HUES48 (cell line): ENCODE data around the gene BCCIP.

Experiments
- H3K27ac ChIP-seq: one replicate; pipeline ENCODE4 v1.7.0; 2013; ENCODE audit warnings: low read depth, low read length, inconsistent platforms
- H3K27me3 ChIP-seq: 2 replicates; pipeline ENCODE4 v1.6.1; 2013; ENCODE audit warnings: mild to moderate bottlenecking, low read length; ENCODE audit not compliant: control insufficient read depth, insufficient read depth
- H3K36me3 ChIP-seq: 2 replicates; pipeline ENCODE4 v1.6.1; 2013; ENCODE audit warnings: low read length; ENCODE audit not compliant: control insufficient read depth, insufficient read depth
- H3K4me1 ChIP-seq: 2 replicates; pipeline ENCODE4 v1.6.1; 2013; ENCODE audit warnings: mild to moderate bottlenecking, low read length; ENCODE audit not compliant: control insufficient read depth, insufficient read depth
- H3K4me3 ChIP-seq: 2 replicates; pipeline ENCODE4 v1.5.1; 2013; ENCODE audit warnings: mild to moderate bottlenecking, low read depth, low read length
- H3K9ac ChIP-seq: 2 replicates; pipeline ENCODE4 v1.6.1; 2013; ENCODE audit warnings: mild to moderate bottlenecking, low read depth, low read length, moderate library complexity
- H3K9me3 ChIP-seq: 2 replicates; pipeline ENCODE4 v1.6.1; 2013; ENCODE audit warnings: low read length; ENCODE audit not compliant: control insufficient read depth, insufficient read depth

Gene BCCIP

DNA sequence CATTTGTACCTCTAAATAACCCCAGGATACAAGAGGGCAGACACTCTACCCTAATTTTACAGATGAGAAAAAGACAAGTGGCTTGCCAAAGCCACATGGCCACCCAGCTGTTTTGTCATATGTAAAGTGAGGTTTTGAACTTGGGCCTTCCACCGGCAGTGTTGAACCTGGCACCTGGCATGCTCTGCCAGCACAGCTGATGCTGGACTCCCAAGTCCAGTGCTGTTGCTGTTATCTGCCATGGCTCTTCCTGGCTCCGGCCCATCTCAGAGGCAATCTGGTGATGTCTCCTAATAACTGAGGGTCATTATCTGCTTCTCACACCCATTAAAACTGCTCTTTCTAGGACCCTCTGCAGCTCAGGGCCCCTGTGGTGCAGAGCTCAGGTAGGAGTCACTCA, 25.0 kb downstream of the BCCIP start:
- H3K36me3 ChIP-seq = peaks cover 30% of the 10 kb centered on the region
- no peak overlapping the region for H3K27ac ChIP-seq
- H3K9me3 ChIP-seq = no peaks in the 10 kb centered on the region
- H3K9ac ChIP-seq = no peak overlapping the region
- no peak overlapping the region for H3K4me3 ChIP-seq
- H3K4me1 ChIP-seq = no peaks in the 10 kb centered on the region
- H3K27me3 ChIP-seq = no peaks in the 10 kb centered on the region

- H3K4me3 ChIP-seq = no peak overlapping the region
- no peaks in the 10 kb centered on the region for H3K9me3 ChIP-seq
- H3K9ac ChIP-seq = no peak overlapping the region
- H3K27ac ChIP-seq = no peak overlapping the region
- H3K36me3 ChIP-seq = peaks cover 30% of the 10 kb centered on the region
- H3K27me3 ChIP-seq = no peaks in the 10 kb centered on the region
- H3K4me1 ChIP-seq = no peaks in the 10 kb centered on the region
Observed at GRCh38 chr10:125848857-125849256, 25.5 kb downstream of the BCCIP start.

DNA sequence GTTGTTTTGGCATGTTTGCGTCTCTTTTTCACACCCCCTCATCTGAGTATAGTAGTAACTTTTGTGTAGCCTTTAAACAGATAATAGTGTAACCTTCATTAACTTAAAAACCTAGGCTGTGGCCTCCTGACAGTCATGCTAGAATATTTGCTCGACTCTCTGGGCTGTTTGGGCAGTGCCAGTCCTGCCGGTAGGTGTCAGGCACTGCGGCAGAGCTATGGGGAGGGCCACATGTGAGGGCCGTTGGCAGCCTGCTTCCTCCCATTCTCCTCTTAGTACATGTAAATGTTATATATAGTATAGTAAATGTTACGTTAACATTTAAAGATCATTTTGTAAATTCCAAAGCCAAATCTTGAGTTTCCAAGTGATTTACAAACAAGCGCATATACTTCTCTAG, 26.1 kb downstream of the BCCIP start:
- Histone ChIP-seq H3K36me3 (peaks cover 30% of the 10 kb centered on the region), H3K27me3 (no peaks in the 10 kb centered on the region), H3K4me1 (no peaks in the 10 kb centered on the region), H3K9me3 (no peaks in the 10 kb centered on the region), H3K9ac (no peak overlapping the region), H3K4me3 (no peak overlapping the region), H3K27ac (no peak overlapping the region)

DNA sequence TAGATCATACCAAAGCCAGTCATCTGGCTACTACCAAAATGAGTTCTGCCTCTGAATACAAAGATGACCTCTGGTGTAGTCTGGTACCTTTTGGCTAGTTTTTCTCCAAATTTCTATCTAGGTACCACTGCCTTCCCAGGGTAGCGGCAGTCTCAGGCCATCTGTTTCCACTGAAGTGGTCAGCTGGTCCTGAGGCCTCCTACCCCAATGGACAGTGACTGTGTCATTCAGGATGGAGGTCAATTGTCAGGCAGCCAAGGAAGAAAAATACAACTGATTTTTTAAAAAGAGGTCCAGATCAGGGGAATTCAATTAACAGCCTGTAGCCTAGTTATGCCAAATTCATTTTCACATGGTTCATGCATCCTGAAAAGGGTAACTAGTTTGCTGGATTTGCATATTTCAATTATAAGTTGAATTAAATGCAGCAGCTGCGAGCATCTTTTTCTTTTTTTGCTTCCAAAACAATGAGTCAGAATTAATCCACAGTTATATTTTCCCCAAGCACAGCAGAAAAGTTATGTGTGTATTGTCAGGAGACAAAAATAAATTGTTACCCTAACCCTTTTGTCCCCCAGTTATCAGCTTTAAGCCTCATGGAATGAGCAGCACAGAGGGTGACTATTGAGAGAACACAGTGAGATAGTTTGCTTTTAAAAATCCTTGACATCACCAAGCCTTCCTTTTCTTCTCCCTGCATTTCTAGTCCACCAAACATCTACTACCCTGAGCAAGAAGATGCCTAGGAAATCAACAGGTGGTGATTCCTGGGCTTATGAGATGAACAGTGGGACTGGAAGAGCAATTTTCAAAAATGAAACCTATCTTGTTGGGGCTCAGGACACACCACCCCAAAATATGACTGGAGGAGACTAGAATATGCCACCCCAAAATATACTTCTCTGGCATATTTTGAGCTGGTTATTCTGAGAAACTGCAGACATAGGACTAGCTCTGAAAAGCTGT, 27.7 kb downstream of the BCCIP start:
- H3K36me3 ChIP-seq = peaks cover 30% of the 10 kb centered on the region
- no peaks in the 10 kb centered on the region for H3K27me3 ChIP-seq
- H3K9me3 ChIP-seq = no peaks in the 10 kb centered on the region
- no peak overlapping the region for H3K9ac ChIP-seq
- H3K27ac ChIP-seq = no peak overlapping the region
- no peak overlapping the region for H3K4me3 ChIP-seq
- no peaks in the 10 kb centered on the region for H3K4me1 ChIP-seq

GRCh38 chr10:125852487-125852886, 29.1 kb downstream of the BCCIP start:
- Histone ChIP-seq H3K27ac (no peak overlapping the region), H3K4me1 (no peaks in the 10 kb centered on the region), H3K9ac (no peak overlapping the region), H3K27me3 (no peaks in the 10 kb centered on the region), H3K4me3 (no peak overlapping the region), H3K36me3 (peaks cover 30% of the 10 kb centered on the region), H3K9me3 (no peaks in the 10 kb centered on the region)

GRCh38 chr10:125857185-125857760, 33.9 kb downstream of the BCCIP start:
- Histone ChIP-seq H3K9ac (no peak overlapping the region), H3K9me3 (no peaks in the 10 kb centered on the region), H3K27me3 (no peaks in the 10 kb centered on the region), H3K4me1 (no peaks in the 10 kb centered on the region), H3K27ac (no peak overlapping the region), H3K36me3 (peaks cover 10% of the 10 kb centered on the region), H3K4me3 (no peak overlapping the region)

DNA sequence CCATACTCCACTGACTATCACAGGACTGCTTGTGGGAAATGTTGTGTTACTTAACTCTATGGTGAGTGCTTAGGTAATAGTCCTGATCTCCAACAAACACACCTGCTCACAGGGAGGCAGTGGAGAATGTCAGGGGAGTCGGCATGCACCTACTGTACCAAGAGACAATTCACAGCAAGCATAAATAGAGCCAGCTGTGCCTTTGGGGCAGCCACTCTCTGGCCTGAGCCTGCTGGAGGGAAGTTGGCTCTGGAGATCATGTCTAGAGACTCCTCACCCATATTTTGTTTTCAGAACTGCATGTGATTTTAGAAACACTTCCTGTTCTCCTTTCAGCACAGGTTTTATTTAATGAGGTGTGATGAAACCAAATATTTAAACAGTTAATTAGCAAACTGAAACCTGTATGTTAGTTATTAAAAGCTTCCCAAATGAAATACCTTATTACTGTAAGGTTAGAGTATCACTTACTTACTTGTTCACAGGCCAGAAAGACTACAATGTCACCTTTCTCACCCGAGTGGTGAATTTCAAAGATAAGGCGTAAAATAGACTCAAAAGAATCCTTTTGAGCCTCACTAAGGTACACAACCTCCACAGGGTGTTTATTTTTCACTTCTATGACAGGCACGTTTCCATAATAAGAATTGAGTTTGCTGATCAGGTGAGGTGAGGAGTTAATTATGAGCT, 35.9 kb downstream of the BCCIP start:
- no peak overlapping the region for H3K27ac ChIP-seq
- no peaks in the 10 kb centered on the region for H3K27me3 ChIP-seq
- peaks cover 12% of the 10 kb centered on the region for H3K36me3 ChIP-seq
- H3K4me3 ChIP-seq = no peak overlapping the region
- no peaks in the 10 kb centered on the region for H3K4me1 ChIP-seq
- no peaks in the 10 kb centered on the region for H3K9me3 ChIP-seq
- no peak overlapping the region for H3K9ac ChIP-seq

DNA sequence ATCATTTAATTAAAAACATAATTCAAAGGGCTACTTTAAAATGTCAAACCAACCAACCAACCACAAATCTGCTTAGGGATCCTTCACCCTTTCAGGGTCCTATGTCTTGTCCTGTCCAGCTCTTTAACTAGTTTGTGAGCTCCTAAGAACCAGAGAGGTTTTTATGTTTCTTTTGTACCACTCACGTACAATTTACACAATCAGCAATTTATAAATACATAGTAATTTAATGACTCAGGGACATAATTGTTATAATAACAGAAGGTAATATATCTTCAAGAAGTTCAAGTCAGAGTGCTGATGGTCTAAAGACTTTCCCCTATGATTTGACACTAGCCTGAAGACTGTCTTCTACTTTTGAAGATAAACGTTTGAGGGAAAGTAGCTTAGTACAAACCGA, 41.8 kb downstream of the BCCIP start:
- Histone ChIP-seq H3K36me3 (peaks cover 16% of the 10 kb centered on the region), H3K9me3 (no peaks in the 10 kb centered on the region), H3K27ac (no peak overlapping the region), H3K9ac (no peak overlapping the region), H3K4me3 (no peak overlapping the region), H3K27me3 (no peaks in the 10 kb centered on the region), H3K4me1 (no peaks in the 10 kb centered on the region)

DNA sequence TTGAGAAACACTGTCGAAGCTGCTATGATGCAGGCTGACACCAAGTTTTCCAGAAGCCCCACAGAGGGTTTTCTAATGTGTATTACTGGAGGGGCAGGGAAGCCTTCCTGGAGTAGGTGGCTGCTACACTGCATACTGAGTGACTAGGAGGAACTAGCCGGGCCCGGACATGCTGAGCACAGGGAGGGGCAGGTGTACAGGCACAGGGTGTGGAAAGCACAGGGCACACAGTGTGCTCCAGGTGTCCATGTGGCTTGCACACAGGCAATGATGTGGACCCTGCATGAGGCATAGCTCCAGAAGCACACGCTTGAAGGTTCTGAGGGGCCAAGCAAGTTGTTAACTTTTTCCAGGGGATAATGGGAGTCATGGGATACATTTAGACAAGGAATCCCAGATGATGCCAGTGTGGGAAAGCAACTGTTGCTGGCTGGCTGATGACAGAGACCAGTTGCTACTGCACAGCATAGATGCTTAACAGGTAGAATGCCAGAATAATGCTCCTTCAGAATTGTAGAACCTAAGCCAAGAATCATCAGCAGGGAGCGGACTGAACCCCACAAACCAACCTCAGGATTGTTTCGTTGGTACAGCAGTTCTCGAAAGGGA, 43.2 kb downstream of the BCCIP start:
- H3K4me1 ChIP-seq = peaks cover 2% of the 10 kb centered on the region; the same call in 1 of the 2 replicates
- H3K9me3 ChIP-seq = no peaks in the 10 kb centered on the region
- no peak overlapping the region for H3K9ac ChIP-seq
- H3K27me3 ChIP-seq = no peaks in the 10 kb centered on the region
- no peak overlapping the region for H3K4me3 ChIP-seq
- H3K27ac ChIP-seq = no peak overlapping the region
- H3K36me3 ChIP-seq = peaks cover 16% of the 10 kb centered on the region

GRCh38 chr10:125868372-125868975, 45.1 kb downstream of the BCCIP start:
- Histone ChIP-seq H3K27me3 (no peaks in the 10 kb centered on the region), H3K9ac (no peak overlapping the region), H3K36me3 (peaks cover 16% of the 10 kb centered on the region), H3K27ac (no peak overlapping the region), H3K4me3 (no peak overlapping the region), H3K4me1 (peaks cover 3% of the 10 kb centered on the region; the same call in 1 of the 2 replicates), H3K9me3 (no peaks in the 10 kb centered on the region)
